HG03521 (cell line): ENCODE measurements around the gene HCRTR2.
"Not testable (repeated sequence)": the region's sequence is repeated elsewhere in the genome, so short reads cannot be mapped to it uniquely, and the experiment has no call there.

Experiments used
- ATAC-seq: cut with Tn5 transposase; IDR thresholded peaks from one replicate; pipeline ENCODE4 v1.9.1; 2021; ENCODE audit warnings: mild to moderate bottlenecking, moderate library complexity; ENCODE audit not compliant: unreplicated experiment

HCRTR2 gene

GRCh38 chr6:55210952-55211351, 36.6 kb downstream of the HCRTR2 start:
- ATAC-seq = no peak

- no peak for ATAC-seq
Observed at GRCh38 chr6:55212156-55212555, 37.8 kb downstream of the HCRTR2 start.

- ATAC-seq = no peak
Observed at GRCh38 chr6:55220961-55221360, 46.6 kb downstream of the HCRTR2 start.

- no peak for ATAC-seq
Observed at GRCh38 chr6:55227862-55228261, 53.5 kb downstream of the HCRTR2 start.

GRCh38 chr6:55239099-55239498, 64.8 kb downstream of the HCRTR2 start:
- no peak for ATAC-seq

GRCh38 chr6:55240975-55241605, 66.8 kb downstream of the HCRTR2 start:
- ATAC-seq = not testable (repeated sequence)

- no peak for ATAC-seq
Observed at GRCh38 chr6:55250400-55250799, 76.1 kb downstream of the HCRTR2 start.

- no peak for ATAC-seq
Observed at GRCh38 chr6:55255113-55255512, 80.8 kb downstream of the HCRTR2 start.

- ATAC-seq = no peak
Observed at GRCh38 chr6:55260181-55260580, 85.9 kb downstream of the HCRTR2 start.

GRCh38 chr6:55265409-55266114, 91.2 kb downstream of the HCRTR2 start:
- ATAC-seq = no peak

- no peak for ATAC-seq
Observed at GRCh38 chr6:55266896-55267295, 92.6 kb downstream of the HCRTR2 start.

GRCh38 chr6:55276745-55277530, 102.6 kb downstream of the HCRTR2 start:
- no peak for ATAC-seq

GRCh38 chr6:55277646-55278045, 103.3 kb downstream of the HCRTR2 start:
- no peak for ATAC-seq

GRCh38 chr6:55281215-55281614, 106.9 kb downstream of the HCRTR2 start:
- ATAC-seq = no peak

- no peak for ATAC-seq
Observed at GRCh38 chr6:55282115-55282514, 107.8 kb downstream of the HCRTR2 start.

- ATAC-seq = peak; percentile 56
Observed at GRCh38 chr6:55286824-55287223, 112.5 kb downstream of the HCRTR2 start.

GRCh38 chr6:55290736-55291135, 116.4 kb downstream of the HCRTR2 start:
- no peak for ATAC-seq

GRCh38 chr6:55293116-55293515, 118.8 kb downstream of the HCRTR2 start:
- ATAC-seq = no peak

- ATAC-seq = not testable (repeated sequence)
Observed at GRCh38 chr6:55297214-55297613, 122.9 kb downstream of the HCRTR2 start.

- ATAC-seq = no peak
Observed at GRCh38 chr6:55299286-55299985, 125.1 kb downstream of the HCRTR2 start.

GRCh38 chr6:55304747-55305146, 130.4 kb downstream of the HCRTR2 start:
- no peak for ATAC-seq
